Caco-2 (cell line): ENCODE measurements around the gene DYNAP. TPM values are rescaled to one million over a fixed set of nuclear protein-coding genes. Genes with fewer than 3 reads are reported as not detected.

Experiments
- BruUV-seq: library from RNA; stranded (reverse); fragments of 400-500 nt; replicated peaks from 2 replicates; lab custom pipeline; 2021; lab: Mats Ljungman, UMichigan
- CTCF ChIA-PET: fragments of 300-600 bp; sonication (Branson Sonifier 250); formaldehyde crosslinking; loops from one replicate; lab custom pipeline; 2022; ENCODE audit warnings: antibody characterized with exemption; lab: Charles Lee
- POLR2A ChIA-PET: fragments of 300-600 bp; sonication (Branson Sonifier 250); formaldehyde crosslinking; loops from one replicate; lab custom pipeline; 2022; ENCODE audit warnings: antibody characterized with exemption; lab: Charles Lee
- DNase-seq, 2 experiments: peaks; one replicate each; pipeline versions ENCODE4 v3.0.0 to v3.0.0-alpha.2; 2020 to 2022
- H3K27me3 ChIP-seq: replicated peaks from 2 replicates; pipeline ENCODE4 v1.6.0; 2011; ENCODE audit warnings: low read length; ENCODE audit not compliant: control insufficient read depth, insufficient read depth
- H3K36me3 ChIP-seq: 2 replicates; pipeline ENCODE4 v1.5.1; 2011; ENCODE audit warnings: low read length; ENCODE audit not compliant: control insufficient read depth, insufficient read depth
- H3K4me1 ChIP-seq: fragments of 250-450 bp; sonication (Bioruptor Pico); 2 replicates; pipeline ENCODE4 v1.5.1; 2020; ENCODE audit warnings: mild to moderate bottlenecking
- H3K4me3 ChIP-seq: 2 replicates; pipeline ENCODE4 v1.5.1; 2011; ENCODE audit warnings: low read depth, mild to moderate bottlenecking, control low read depth, low read length
- H3K9me3 ChIP-seq: fragments of 250-450 bp; sonication (Bioruptor Pico); 2 replicates; pipeline ENCODE4 v1.5.1; 2020; ENCODE audit warnings: mild to moderate bottlenecking, moderate library complexity
- H3K27ac Mint-ChIP-seq: one replicate; pipeline ENCODE4 v1.8.0; 2022; ENCODE audit warnings: mixed read lengths; ENCODE audit not compliant: unreplicated experiment
- H3K27me3 Mint-ChIP-seq: one replicate; pipeline ENCODE4 v1.8.0; 2022; ENCODE audit warnings: mixed read lengths; ENCODE audit not compliant: insufficient read depth, unreplicated experiment
- H3K36me3 Mint-ChIP-seq: one replicate; pipeline ENCODE4 v1.8.0; 2022; ENCODE audit warnings: mild to moderate bottlenecking, mixed read lengths; ENCODE audit not compliant: insufficient read depth, unreplicated experiment
- H3K4me1 Mint-ChIP-seq: one replicate; pipeline ENCODE4 v1.8.0; 2022; ENCODE audit warnings: low read depth, mixed read lengths; ENCODE audit not compliant: unreplicated experiment
- H3K4me3 Mint-ChIP-seq: one replicate; pipeline ENCODE4 v1.8.0; 2022; ENCODE audit warnings: mild to moderate bottlenecking, moderate library complexity, mixed read lengths; ENCODE audit not compliant: unreplicated experiment
- H3K9me3 Mint-ChIP-seq: one replicate; pipeline ENCODE4 v1.8.0; 2022; ENCODE audit warnings: mixed read lengths; ENCODE audit not compliant: unreplicated experiment
- intact Hi-C: fragments of 100-400 bp; cut with micrococcal nuclease; formaldehyde crosslinking; loops from one replicate; pipeline ENCODE4 v1.10.0; 2022; ENCODE audit not compliant: unreplicated experiment
- total RNA-seq: library from RNA; stranded (reverse); gene quantifications from 2 replicates; pipeline ENCODE4 v1.2.3, GENCODE V29; 2022
- TF ChIP-seq, protein P1 (sequence below), 2 experiments: fragments of 200-600 bp in 1 of 2; IDR thresholded peaks; 1 replicate in 1 of 2; 2 replicates in 1 of 2; pipeline versions ENCODE4 v1.5.1 to v1.8.0; 2011 to 2022; ENCODE audit warnings: antibody characterized with exemption in 1 of 2, control low read depth in 1 of 2, inconsistent platforms in 1 of 2, low read depth in 1 of 2, low read length in 1 of 2, mild to moderate bottlenecking in 1 of 2, moderate library complexity in 1 of 2; ENCODE audit not compliant: insufficient read depth in 1 of 2, severe bottlenecking in 1 of 2, unreplicated experiment in 1 of 2

DYNAP gene
- total RNA-seq, 1 experiment from 2014 or later = not detected

DNA sequence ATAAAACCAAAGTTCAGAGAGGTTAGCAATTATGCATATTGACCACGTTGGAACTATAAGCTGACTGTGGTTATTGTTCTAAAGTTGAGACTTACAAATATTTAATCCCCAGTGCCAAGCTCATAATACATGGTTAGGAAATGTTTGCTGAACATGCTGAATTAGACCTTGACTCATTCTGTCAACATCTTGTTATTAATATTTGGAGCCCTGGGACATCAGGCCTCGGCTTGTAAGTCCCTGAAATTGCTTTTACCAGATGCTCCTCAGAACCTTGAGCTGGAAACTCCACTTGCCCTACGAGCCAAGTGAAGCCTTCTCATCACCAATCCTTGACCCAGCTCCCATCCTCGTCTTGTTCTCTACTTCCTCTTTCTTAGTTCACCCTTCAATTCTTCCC lies 21.2 kb downstream of the DYNAP start:
- H3K27me3 ChIP-seq = no peaks in the 10 kb centered on the region
- no TSS peak for BruUV-seq

GRCh38 chr18:54613174-54613573 lies 22.1 kb downstream of the DYNAP start:
- Mint-ChIP-seq H3K4me3 (no peak overlapping the region), H3K27me3 (no peaks in the 10 kb centered on the region), H3K36me3 (no peaks in the 10 kb centered on the region), H3K4me1 (peaks cover 7% of the 10 kb centered on the region), H3K27ac (no peak overlapping the region), H3K9me3 (peaks cover 9% of the 10 kb centered on the region)
- ChIA-PET POLR2A (no interaction called here), CTCF (no interaction called here)
- BruUV-seq = no TSS peak
- DNase-seq = no peak
- Histone ChIP-seq H3K4me3 (no peak overlapping the region), H3K9me3 (no peaks in the 10 kb centered on the region), H3K36me3 (no peaks in the 10 kb centered on the region), H3K27me3 (no peaks in the 10 kb centered on the region), H3K4me1 (no peaks in the 10 kb centered on the region)
- TF ChIP-seq, protein P1, sequence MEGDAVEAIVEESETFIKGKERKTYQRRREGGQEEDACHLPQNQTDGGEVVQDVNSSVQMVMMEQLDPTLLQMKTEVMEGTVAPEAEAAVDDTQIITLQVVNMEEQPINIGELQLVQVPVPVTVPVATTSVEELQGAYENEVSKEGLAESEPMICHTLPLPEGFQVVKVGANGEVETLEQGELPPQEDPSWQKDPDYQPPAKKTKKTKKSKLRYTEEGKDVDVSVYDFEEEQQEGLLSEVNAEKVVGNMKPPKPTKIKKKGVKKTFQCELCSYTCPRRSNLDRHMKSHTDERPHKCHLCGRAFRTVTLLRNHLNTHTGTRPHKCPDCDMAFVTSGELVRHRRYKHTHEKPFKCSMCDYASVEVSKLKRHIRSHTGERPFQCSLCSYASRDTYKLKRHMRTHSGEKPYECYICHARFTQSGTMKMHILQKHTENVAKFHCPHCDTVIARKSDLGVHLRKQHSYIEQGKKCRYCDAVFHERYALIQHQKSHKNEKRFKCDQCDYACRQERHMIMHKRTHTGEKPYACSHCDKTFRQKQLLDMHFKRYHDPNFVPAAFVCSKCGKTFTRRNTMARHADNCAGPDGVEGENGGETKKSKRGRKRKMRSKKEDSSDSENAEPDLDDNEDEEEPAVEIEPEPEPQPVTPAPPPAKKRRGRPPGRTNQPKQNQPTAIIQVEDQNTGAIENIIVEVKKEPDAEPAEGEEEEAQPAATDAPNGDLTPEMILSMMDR (IDR thresholded peaks at IDR 0.05; ENCODE audit: insufficient read depth in 1 of 2, low read depth in 1 of 2, low read length in 1 of 2, severe bottlenecking in 1 of 2, unreplicated experiment in 1 of 2) = no peak
- intact Hi-C loops = no loop called here

More for the DNA sequence above, 21.2 kb downstream of the DYNAP start:
- peaks cover 9% of the 10 kb centered on the region for H3K9me3 Mint-ChIP-seq
- no peaks in the 10 kb centered on the region for H3K27me3 Mint-ChIP-seq
- Histone ChIP-seq H3K9me3 (no peaks in the 10 kb centered on the region), H3K4me3 (no peak overlapping the region), H3K36me3 (no peaks in the 10 kb centered on the region), H3K4me1 (0 out of 2 replicates have a peak, but pooled peaks cover 3% of the 10 kb centered on the region)
- DNase-seq = no peak
- CTCF ChIA-PET = no interaction called here
- H3K27ac Mint-ChIP-seq = no peak overlapping the region
- intact Hi-C loops = no loop called here
- TF ChIP-seq, protein P1 (IDR thresholded peaks at IDR 0.05; ENCODE audit: insufficient read depth in 1 of 2, low read depth in 1 of 2, low read length in 1 of 2, severe bottlenecking in 1 of 2, unreplicated experiment in 1 of 2) = no peak
- no peak overlapping the region for H3K4me3 Mint-ChIP-seq
- H3K4me1 Mint-ChIP-seq = peaks cover 7% of the 10 kb centered on the region
- H3K36me3 Mint-ChIP-seq = no peaks in the 10 kb centered on the region
- POLR2A ChIA-PET = no interaction called here

GRCh38 chr18:54616220-54616848 lies 25.3 kb downstream of the DYNAP start:
- TF ChIP-seq, protein P1 (IDR thresholded peaks at IDR 0.05; ENCODE audit: insufficient read depth in 1 of 2, low read depth in 1 of 2, low read length in 1 of 2, severe bottlenecking in 1 of 2, unreplicated experiment in 1 of 2) = no peak
- no peaks in the 10 kb centered on the region for H3K27me3 Mint-ChIP-seq
- Histone ChIP-seq H3K36me3 (no peaks in the 10 kb centered on the region), H3K9me3 (no peaks in the 10 kb centered on the region), H3K27me3 (no peaks in the 10 kb centered on the region), H3K4me3 (no peak overlapping the region), H3K4me1 (no peaks in the 10 kb centered on the region)
- no peak for DNase-seq
- peaks cover 18% of the 10 kb centered on the region for H3K9me3 Mint-ChIP-seq
- H3K27ac Mint-ChIP-seq = no peak overlapping the region
- H3K4me3 Mint-ChIP-seq = no peak overlapping the region
- no TSS peak for BruUV-seq
- intact Hi-C loops = no loop called here
- peaks cover 7% of the 10 kb centered on the region for H3K4me1 Mint-ChIP-seq
- ChIA-PET POLR2A (no interaction called here), CTCF (no interaction called here)
- no peaks in the 10 kb centered on the region for H3K36me3 Mint-ChIP-seq
